Right lobe of liver (tissue), 6 donors: ENCODE results near the gene NMRAL1. TPM values are rescaled to one million over a fixed set of nuclear protein-coding genes. Genes with fewer than 3 reads are reported as not detected.

ENCODE experiments used
- ATAC-seq, 4 donors: fragments of 200-7000 bp; cut with Tn5 transposase; one replicate each; pipeline ENCODE4 v1.9.1; 2020; ENCODE audit warnings: mild to moderate bottlenecking in 4 of 4, moderate library complexity in 4 of 4
- DNase-seq, 3 donors: peaks; one replicate each; pipeline ENCODE4 v3.0.0-alpha.2; 2020
- H3K27ac ChIP-seq, 3 donors: fragments of 200-600 bp; one replicate each; pipeline ENCODE4 v1.8.0; 2022
- H3K27me3 ChIP-seq, 2 donors: fragments of 200-600 bp; one replicate each; pipeline ENCODE4 v1.8.0; 2022
- H3K36me3 ChIP-seq, 4 donors: fragments of 200-600 bp; sonication (generic) in 1 of 4; one replicate each; pipeline versions ENCODE4 v1.5.1 to v1.8.0; 2017 to 2022; ENCODE audit warnings: control low read depth in 1 of 4
- H3K4me1 ChIP-seq, 4 donors: fragments of 200-600 bp; sonication (generic) in 1 of 4; one replicate each; pipeline versions ENCODE4 v1.5.1 to v1.8.0; 2017 to 2022; ENCODE audit warnings: control low read depth in 1 of 4
- H3K4me3 ChIP-seq, 3 donors: fragments of 200-600 bp; one replicate each; pipeline ENCODE4 v1.8.0; 2022
- H3K9me3 ChIP-seq, 4 donors: fragments of 200-600 bp; sonication (generic) in 1 of 4; one replicate each; pipeline versions ENCODE4 v1.5.1 to v1.8.0; 2017 to 2022; ENCODE audit warnings: control low read depth in 1 of 4
- CTCF ChIP-seq, 4 donors: fragments of 200-600 bp in 3 of 4; fragments of 450-650 bp in 1 of 4; IDR thresholded peaks; one replicate each; pipeline versions ENCODE4 v1.5.1 to v1.8.0; 2016 to 2022; ENCODE audit warnings: antibody characterized with exemption in 4 of 4, mild to moderate bottlenecking in 2 of 4
- POLR2A ChIP-seq: fragments of 450-650 bp; IDR thresholded peaks from one replicate; pipeline ENCODE4 v1.6.1; 2017; ENCODE audit warnings: antibody characterized with exemption, mild to moderate bottlenecking
- WGBS: methylation state at CpG from one replicate; pipeline ENCODE4 v1.1.6; 2018; ENCODE audit warnings: low coverage, low lambda C conversion rate; ENCODE audit not compliant: insufficient coverage; ENCODE audit errors: missing lambda C conversion rate; 5-methylcytosine and 5-hydroxymethylcytosine counted together
- intact Hi-C, 2 donors: fragments of 100-400 bp; cut with DNase I; formaldehyde crosslinking; loops; one replicate each; pipeline versions ENCODE4 v1.11.2 to v1.14.1; 2022
- total RNA-seq, 6 experiments: library from RNA; depleted of rRNA in 2 of 6; stranded (reverse); fragments of >200 nt in 2 of 6; fragmentation: NEBNext Ultra II Directional in 3 of 6; extraction: Animal tissue kit (Norgen Biotek cat#: 25700) in 3 of 6; gene quantifications; one replicate each; pipeline versions ENCODE4 v1.1.0 to v1.2.4, GENCODE V29; 2016 to 2023
- donor health status: DM: no; HTN: yes; CAD: no.
- donor health status: DM: no; HTN: no; CAD: no.
- donor health status: DM: no; HTN: no; CAD: no.
- donor health status: DM: no; HTN: yes; CAD: no.
- donor health status: DM: no; HTN: yes; CAD: no.

The NMRAL1 gene
- total RNA-seq, 6 experiments from 2014 or later: 19.9 to 44.0 (median 35.5) TPM

GRCh38 chr16:4428500-4428899, 45.9 kb downstream of the NMRAL1 start:
- no peaks in the 10 kb centered on the region for H3K27me3 ChIP-seq
- intact Hi-C loops: no loop called here
- H3K4me1 ChIP-seq: peaks cover 0 to 13% (median 7%) of the 10 kb centered on the region in 4 donors
- no peak for DNase-seq
- H3K4me3 ChIP-seq: no peak overlapping the region
- no peak for ATAC-seq
- H3K27ac ChIP-seq: no peak overlapping the region
- H3K36me3 ChIP-seq: peaks cover 0 to 5% (median under 1%) of the 10 kb centered on the region in 4 donors
- H3K9me3 ChIP-seq: no peaks in the 10 kb centered on the region
- WGBS: 99% methylated on average over 7 of the region's 7 CpGs
- no peak for TF ChIP-seq CTCF (IDR thresholded peaks at IDR 0.05)
- TF ChIP-seq POLR2A: no peak

- Histone ChIP-seq H3K27ac (peak overlapping the region in 2 of 3 donors; percentile 95 to 97), H3K9me3 (no peaks in the 10 kb centered on the region), H3K4me1 (peaks cover 0 to 13% (median 7%) of the 10 kb centered on the region in 4 donors), H3K4me3 (peak overlapping the region; percentile 79 to 97 (median 94)), H3K36me3 (peaks cover 0 to 3% (median under 1%) of the 10 kb centered on the region in 4 donors), H3K27me3 (no peaks in the 10 kb centered on the region)
- TF ChIP-seq POLR2A (no peak), CTCF (IDR thresholded peaks at IDR 0.05) (no peak)
- intact Hi-C loops: no loop called here
- 79% methylated on average over 11 of the region's 12 CpGs for WGBS
- no peak for ATAC-seq
- no peak for DNase-seq
Measured at GRCh38 chr16:4426722-4427372, 47.6 kb downstream of the NMRAL1 start.

GRCh38 chr16:4426021-4426684, 48.3 kb downstream of the NMRAL1 start:
- peak; percentile 51 to 62 (median 58) for ATAC-seq
- Histone ChIP-seq H3K9me3 (no peaks in the 10 kb centered on the region), H3K4me1 (peaks cover 0 to 13% (median 7%) of the 10 kb centered on the region in 4 donors), H3K27me3 (no peaks in the 10 kb centered on the region), H3K4me3 (peak overlapping the region; percentile 79 to 97 (median 94)), H3K27ac (peak overlapping the region; percentile 95 to 98 (median 97)), H3K36me3 (peaks cover 0 to 2% (median 0%) of the 10 kb centered on the region in 4 donors)
- intact Hi-C loops: no loop called here
- TF ChIP-seq POLR2A (no peak), CTCF (IDR thresholded peaks at IDR 0.05) (no peak)
- 1% methylated on average over 23 of the region's 31 CpGs for WGBS
- DNase-seq: peak; percentile 64 to 73 (median 64)

- H3K4me1 ChIP-seq: peaks cover 0 to 13% (median 7%) of the 10 kb centered on the region in 4 donors
- peaks cover 0 to 2% (median 0%) of the 10 kb centered on the region in 4 donors for H3K36me3 ChIP-seq
- DNase-seq: peak; percentile 93 to 94 (median 94)
- H3K27me3 ChIP-seq: no peaks in the 10 kb centered on the region
- H3K9me3 ChIP-seq: no peaks in the 10 kb centered on the region
- peak within 1 kb of the TSS; percentile 95 to 98 (median 97) for H3K27ac ChIP-seq
- intact Hi-C loops: no loop called here
- TF ChIP-seq CTCF (IDR thresholded peaks at IDR 0.05) (no peak), POLR2A (peak; percentile 84)
- ATAC-seq: peak; percentile 93 to 95 (median 94)
- H3K4me3 ChIP-seq: peak within 1 kb of the TSS; percentile 79 to 97 (median 94)
- WGBS: 0% methylated on average over 13 of the region's 68 CpGs
Measured at GRCh38 chr16:4425378-4426020, 48.9 kb downstream of the NMRAL1 start, which contains the start of gene DNAJA3. Gene DNAJA3 (plus strand): TSS chr16:4425868. CDS start chr16:4425882, 14 bp downstream.
